Kidney (tissue), 14 donors: ENCODE measurements around the gene LMBR1L. TPM values are rescaled to one million over a fixed set of nuclear protein-coding genes. Genes with fewer than 3 reads are reported as not detected.

ENCODE experiments used
- DNase-seq, 5 donors: peaks; one replicate each; pipeline ENCODE4 v3.0.0-alpha.2; 2013 to 2020
- FAIRE-seq: peaks from 2 replicates; lab custom pipeline; 2012; peaks lifted over from hg19 to GRCh38; lab: Jason Lieb, UNC
- H3K27ac ChIP-seq, 2 donors: one replicate each; pipeline ENCODE4 v1.7.0; 2013; ENCODE audit warnings: low read depth in 2 of 2, low read length in 2 of 2, inconsistent platforms in 1 of 2
- H3K27me3 ChIP-seq: one replicate; pipeline ENCODE4 v1.7.1; 2013; ENCODE audit warnings: low read length, inconsistent platforms; ENCODE audit not compliant: control insufficient read depth, insufficient read depth
- H3K36me3 ChIP-seq, 3 donors: one replicate each; pipeline versions ENCODE4 v1.7.0 to v1.7.1; 2013; ENCODE audit warnings: low read length in 3 of 3, control low read depth in 1 of 3, inconsistent platforms in 1 of 3; ENCODE audit not compliant: insufficient read depth in 3 of 3, control insufficient read depth in 2 of 3
- H3K4me1 ChIP-seq, 3 donors: one replicate each; pipeline versions ENCODE4 v1.7.0 to v1.7.1; 2013; ENCODE audit warnings: low read length in 3 of 3, inconsistent platforms in 1 of 3, low read depth in 1 of 3; ENCODE audit not compliant: control insufficient read depth in 2 of 3, insufficient read depth in 2 of 3
- H3K4me3 ChIP-seq, 3 donors: one replicate each; pipeline versions ENCODE4 v1.7.0 to v1.8.1; 2013; ENCODE audit warnings: low read length in 3 of 3, control low read depth in 1 of 3, inconsistent platforms in 1 of 3
- H3K9ac ChIP-seq, 3 donors: one replicate each; pipeline versions ENCODE4 v1.7.0 to v1.7.1; 2013; ENCODE audit warnings: low read length in 3 of 3, control low read depth in 1 of 3, inconsistent platforms in 1 of 3
- H3K9me3 ChIP-seq, 3 donors: one replicate each; pipeline versions ENCODE4 v1.7.0 to v1.7.1; 2013; ENCODE audit warnings: low read length in 3 of 3, control low read depth in 1 of 3, inconsistent platforms in 1 of 3; ENCODE audit not compliant: control insufficient read depth in 2 of 3, insufficient read depth in 1 of 3
- CTCF ChIP-seq: IDR thresholded peaks from 3 replicates; pipeline ENCODE4 v1.5.1; 2012; ENCODE audit warnings: mild to moderate bottlenecking, moderate library complexity, borderline replicate concordance; ENCODE audit not compliant: insufficient read depth; ENCODE audit errors: extremely low read depth
- intact Hi-C: fragments of 100-400 bp; cut with DNase I; formaldehyde crosslinking; loops from one replicate; pipeline ENCODE4 v1.11.1; 2022
- polyA plus RNA-seq: library from polyadenylated mRNA; stranded (reverse); fragments of 350-450 nt; fragmentation: Illumina TruSeq; extraction: RNeasy Lipid Tissue Mini Kit (QIAGEN cat#74804); gene quantifications from one replicate; pipeline ENCODE4 v1.2.3, GENCODE V29; 2014; ENCODE audit warnings: low read depth, low replicate concordance; ENCODE audit not compliant: insufficient read depth
- total RNA-seq: library from RNA; stranded (reverse); fragmentation: NEBNext Ultra II Directional; extraction: Animal tissue kit (Norgen Biotek cat#: 25700); gene quantifications from one replicate; pipeline ENCODE4 v1.2.1, GENCODE V29; 2021
- donor health status: control.
- donor health status: control.
- donor health status: control.
- donor health status: control.
- donor health status: control.
- donor health status: DM: yes; HTN: yes; CAD: no.
- donor health status: Normal renal cell carcinoma (clear cell type).

LMBR1L gene
- total and polyA plus RNA-seq, 2 donors from 2014 or later: 21.2 to 64.8 TPM

- intact Hi-C loops: no loop called here
- no peak overlapping the region for H3K27ac ChIP-seq
- H3K4me1 ChIP-seq: peaks cover 0 to 5% (median 0%) of the 10 kb centered on the region in 3 donors
- no peak for FAIRE-seq
- no peak for TF ChIP-seq CTCF
- H3K27me3 ChIP-seq: peaks cover 10% of the 10 kb centered on the region
- H3K9ac ChIP-seq: no peak overlapping the region
- H3K9me3 ChIP-seq: no peaks in the 10 kb centered on the region
- DNase-seq: no peak
- no peak overlapping the region for H3K4me3 ChIP-seq
- H3K36me3 ChIP-seq: no peaks in the 10 kb centered on the region
Observed at GRCh38 chr12:49084438-49084837, 26.2 kb downstream of the LMBR1L start.

GRCh38 chr12:49079793-49080192 lies 30.9 kb downstream of the LMBR1L start:
- Histone ChIP-seq H3K27me3 (no peaks in the 10 kb centered on the region), H3K4me1 (no peaks in the 10 kb centered on the region), H3K9ac (no peak overlapping the region), H3K36me3 (no peaks in the 10 kb centered on the region), H3K9me3 (no peaks in the 10 kb centered on the region), H3K4me3 (no peak overlapping the region), H3K27ac (no peak overlapping the region)
- FAIRE-seq (no peak), DNase-seq (no peak)
- intact Hi-C loops: no loop called here
- TF ChIP-seq CTCF: no peak

GRCh38 chr12:49070971-49071370 lies 39.7 kb downstream of the LMBR1L start:
- Histone ChIP-seq H3K4me1 (peaks cover 3 to 10% (median 4%) of the 10 kb centered on the region in 3 donors), H3K9me3 (no peaks in the 10 kb centered on the region), H3K36me3 (no peaks in the 10 kb centered on the region), H3K27ac (no peak overlapping the region), H3K4me3 (no peak overlapping the region), H3K9ac (no peak overlapping the region), H3K27me3 (no peaks in the 10 kb centered on the region)
- FAIRE-seq (no peak), DNase-seq (no peak)
- TF ChIP-seq CTCF: no peak
- intact Hi-C loops: no loop called here
